ENCODE results near the gene CMTM1.

The CMTM1 gene, protein sequence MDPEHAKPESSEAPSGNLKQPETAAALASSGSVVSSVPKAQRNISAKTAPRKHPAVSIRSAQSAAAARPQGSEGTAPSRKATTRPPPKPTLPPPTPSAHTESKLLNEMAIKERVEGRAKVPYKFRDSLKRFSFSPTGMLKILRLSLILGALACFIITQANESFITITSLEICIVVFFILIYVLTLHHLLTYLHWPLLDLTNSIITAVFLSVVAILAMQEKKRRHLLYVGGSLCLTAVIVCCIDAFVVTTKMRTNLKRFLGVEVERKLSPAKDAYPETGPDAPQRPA

DNA sequence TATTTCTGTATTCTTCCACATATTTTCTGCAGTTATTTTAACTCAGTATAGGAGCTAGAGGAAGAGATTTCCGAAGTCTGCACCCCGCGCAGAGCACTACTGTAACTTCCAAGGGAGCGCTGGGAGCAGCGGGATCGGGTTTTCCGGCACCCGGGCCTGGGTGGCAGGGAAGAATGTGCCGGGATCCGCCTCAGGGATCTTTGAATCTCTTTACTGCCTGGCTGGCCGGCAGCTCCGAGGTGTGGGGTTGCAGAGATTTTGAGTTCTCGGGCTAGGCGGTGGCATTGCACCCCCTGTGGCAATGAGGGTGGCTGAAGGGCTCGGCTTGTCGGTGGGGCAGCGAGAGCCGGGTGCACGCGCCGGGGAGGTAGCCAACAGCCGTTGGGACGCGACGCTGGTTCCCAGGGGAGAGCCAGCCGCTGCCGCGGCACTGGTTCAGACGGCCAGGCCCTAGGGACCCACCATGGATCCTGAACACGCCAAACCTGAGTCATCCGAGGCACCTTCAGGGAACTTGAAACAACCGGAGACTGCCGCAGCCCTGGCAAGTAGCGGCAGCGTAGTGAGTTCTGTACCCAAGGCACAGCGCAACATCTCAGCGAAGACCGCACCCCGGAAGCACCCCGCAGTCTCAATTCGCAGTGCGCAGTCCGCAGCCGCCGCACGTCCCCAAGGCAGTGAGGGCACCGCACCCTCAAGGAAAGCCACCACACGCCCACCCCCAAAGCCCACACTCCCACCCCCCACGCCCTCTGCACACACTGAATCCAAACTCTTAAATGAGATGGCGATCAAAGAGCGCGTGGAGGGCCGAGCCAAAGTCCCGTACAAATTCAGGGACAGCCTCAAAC lies at the start of gene CMTM1:
TSS of gene CMTM1 (plus strand) at position 389 of the 851 bp plus-strand sequence. CDS start at position 464, 75 bp downstream.
- DNase-seq (ENCODE audit: low spot score), result no peak

DNA sequence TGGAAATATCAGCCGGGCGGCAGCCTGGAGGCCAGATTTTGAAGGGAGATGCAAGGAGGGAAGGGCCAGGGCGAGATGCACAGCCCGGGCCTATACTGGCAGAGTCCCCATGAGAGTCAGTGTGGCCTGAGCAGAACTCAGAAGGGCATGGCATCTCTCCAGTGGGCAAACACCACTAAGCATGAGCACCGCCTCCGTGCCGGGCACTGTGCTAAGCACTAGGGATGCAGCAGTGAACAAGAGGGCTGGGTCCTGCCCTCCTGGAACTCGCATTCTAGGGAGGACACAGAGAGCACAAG lies 49.8 kb upstream of the CMTM1 start:
- no peak for DNase-seq (ENCODE audit: low spot score)

DNA sequence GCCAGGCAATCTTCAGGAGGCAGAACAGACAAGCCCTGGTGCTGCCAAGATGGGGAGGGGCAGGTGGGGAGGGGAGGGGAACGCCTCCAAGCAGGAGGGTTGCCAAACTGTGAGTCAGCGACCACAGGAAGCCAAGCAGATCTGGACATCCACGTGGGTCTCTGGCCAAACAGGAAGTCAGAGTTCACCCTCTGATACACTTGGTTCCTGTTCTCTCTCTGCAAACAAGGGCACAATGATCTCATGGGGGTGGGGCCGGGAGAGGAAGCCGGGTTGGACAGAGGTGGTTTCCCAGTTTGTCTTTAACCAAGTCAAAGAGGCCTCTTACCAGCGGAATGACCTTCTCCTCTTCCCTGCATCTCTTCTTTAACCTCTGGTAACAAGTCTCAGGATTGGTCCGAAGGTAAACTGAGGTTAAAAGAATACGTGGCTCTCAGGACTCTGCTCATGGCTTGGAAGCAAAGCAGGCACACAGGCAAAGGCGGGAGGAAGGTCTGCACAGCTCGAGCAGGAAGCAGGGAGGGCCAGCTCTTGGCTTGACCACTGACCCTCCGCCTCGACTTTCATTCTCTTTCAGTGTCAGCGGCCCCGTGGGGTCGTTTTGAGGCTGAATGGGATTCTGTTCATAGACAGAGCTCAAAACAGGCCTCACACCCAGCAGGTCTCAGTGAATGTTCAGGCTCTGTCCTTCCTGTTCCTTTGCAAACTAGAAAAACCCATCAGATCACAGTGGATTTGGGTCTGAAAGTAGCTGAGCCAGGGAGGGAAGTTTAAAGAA lies 49.2 kb upstream of the CMTM1 start:
- peak; percentile 100 for DNase-seq (ENCODE audit: low spot score)

DNA sequence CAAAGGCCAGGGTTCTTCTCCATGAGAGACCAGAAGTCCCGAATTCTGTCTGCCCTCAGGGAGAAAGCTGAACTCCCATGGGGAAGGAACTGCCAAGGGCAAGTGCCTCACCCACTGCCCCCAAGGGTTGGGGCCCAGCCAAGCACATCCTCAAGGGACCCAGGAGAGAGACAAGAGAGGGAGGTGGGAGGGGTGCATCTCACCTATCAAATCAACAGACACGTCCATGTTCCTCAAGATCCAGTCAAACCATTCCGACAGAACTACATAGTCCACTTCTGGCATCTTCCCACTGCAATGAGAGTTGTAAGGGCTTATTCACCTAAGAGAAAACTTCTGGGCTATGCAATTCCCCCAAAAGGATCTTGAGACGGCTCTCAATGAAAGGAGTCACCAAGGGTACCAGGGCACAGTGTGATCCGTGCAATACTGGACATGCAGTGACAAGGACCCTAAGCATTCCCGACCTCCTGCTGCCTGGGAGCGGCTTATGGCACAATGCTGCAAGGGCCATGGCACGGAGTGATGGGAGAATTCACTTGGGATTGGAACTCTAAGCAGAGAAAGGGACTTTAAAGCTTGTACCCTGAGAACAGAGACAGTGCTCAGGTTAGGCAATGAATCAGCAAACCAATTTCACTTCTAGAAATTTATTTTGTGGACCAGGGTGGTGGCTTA lies 48.5 kb upstream of the CMTM1 start:
- DNase-seq (ENCODE audit: low spot score), result no peak

DNA sequence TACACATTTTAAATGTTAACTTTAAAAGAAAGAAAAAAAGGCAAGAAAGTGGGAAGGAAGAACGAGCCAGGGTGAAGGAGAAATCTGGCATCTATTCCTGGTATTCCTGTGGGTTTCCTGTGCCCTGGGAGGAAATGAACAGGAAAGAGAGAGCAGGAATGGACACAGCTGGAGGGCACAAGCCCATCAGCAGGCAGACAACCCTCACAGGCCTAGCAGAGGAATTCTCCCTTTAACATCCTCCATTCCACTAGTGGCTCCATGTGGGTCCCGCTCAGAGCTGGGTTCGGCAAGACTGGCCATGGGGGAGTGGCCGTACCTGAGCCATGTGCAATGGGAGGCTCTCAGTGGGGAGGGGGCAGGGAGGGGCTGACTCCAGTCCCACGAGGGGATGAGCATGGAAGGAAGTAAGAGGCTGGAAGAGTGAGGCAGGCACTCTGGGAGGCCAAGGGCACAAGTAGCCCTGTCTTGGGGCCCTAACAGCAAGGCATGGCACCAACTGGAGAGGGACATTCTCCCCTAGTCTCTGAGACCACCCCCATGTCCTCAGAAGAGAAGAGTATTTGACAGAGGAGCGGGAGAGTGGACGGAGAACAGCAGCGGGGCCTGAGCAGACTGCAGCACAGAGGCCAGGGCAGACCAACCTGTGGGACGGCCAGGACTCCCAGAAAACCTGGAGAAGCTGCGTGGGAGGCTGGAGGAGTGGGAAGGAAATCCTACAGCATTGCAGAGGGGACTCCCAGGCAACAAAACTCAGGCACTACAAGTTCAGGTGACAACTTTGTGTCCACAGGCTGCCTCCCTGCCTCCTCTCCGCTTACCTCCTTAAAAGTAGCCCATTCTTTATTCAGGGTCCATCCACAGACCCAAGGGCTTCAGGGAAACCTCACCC lies 46.5 kb upstream of the CMTM1 start:
- no peak for DNase-seq (ENCODE audit: low spot score)

DNA sequence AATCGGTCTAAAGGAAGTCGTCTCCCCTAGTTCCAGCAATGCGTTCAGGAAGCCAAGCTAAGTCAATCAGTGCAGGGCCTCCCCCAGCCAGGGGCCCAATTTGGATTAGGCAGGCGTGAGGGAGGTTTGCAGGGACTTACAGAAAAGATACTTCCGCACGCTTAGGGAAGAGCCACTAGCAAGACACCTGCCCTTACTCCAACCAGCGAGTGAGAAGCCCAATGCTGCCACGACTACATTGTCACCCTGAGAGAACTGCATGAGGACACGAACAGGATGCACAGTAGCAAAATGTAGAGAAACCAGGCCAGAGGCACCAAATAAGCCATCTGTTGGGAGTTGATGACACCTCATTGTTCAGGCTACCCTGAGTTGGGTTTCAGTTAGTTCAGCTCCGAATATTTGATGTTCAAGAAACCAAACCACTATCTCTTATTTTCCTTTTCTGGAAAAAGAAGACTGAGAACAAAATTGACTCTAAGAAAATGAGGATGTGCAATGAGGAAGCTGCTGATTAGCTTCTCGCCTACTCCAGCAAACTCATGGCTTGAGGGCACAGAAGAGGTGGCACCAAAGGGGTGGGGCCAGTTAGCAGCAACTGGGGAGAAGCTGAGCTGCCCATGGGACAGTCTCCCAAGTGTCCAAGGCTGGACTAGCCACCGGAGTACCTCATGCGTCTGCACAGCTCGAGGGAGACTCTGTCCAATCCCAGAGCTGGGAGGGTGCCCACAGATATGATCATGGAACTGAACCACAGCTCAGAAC lies 45.7 kb upstream of the CMTM1 start:
- DNase-seq (ENCODE audit: low spot score), result no peak

DNA sequence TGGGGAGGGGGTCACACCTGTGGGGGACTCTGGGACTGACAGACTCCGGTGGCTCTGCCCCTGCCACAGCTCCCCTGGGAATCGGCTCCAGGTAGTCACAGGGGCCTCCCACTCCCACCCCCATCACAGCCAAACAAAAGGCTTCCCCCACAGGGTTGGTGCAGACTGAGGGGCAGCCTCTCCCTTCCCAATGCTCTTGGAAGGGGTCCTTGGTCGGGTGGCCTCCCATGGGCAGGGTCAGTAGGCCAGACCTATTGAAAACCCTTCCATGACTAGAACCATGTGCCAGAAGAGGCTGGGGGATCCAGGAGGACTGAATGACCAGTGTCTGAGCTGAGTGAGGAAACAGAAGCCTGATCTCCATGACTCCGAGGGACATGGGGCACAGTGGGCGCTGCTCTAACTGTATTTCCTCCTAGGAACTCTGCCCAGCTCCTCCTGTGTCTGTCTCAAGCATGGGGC lies 45.0 kb upstream of the CMTM1 start:
- no peak for DNase-seq (ENCODE audit: low spot score)

DNA sequence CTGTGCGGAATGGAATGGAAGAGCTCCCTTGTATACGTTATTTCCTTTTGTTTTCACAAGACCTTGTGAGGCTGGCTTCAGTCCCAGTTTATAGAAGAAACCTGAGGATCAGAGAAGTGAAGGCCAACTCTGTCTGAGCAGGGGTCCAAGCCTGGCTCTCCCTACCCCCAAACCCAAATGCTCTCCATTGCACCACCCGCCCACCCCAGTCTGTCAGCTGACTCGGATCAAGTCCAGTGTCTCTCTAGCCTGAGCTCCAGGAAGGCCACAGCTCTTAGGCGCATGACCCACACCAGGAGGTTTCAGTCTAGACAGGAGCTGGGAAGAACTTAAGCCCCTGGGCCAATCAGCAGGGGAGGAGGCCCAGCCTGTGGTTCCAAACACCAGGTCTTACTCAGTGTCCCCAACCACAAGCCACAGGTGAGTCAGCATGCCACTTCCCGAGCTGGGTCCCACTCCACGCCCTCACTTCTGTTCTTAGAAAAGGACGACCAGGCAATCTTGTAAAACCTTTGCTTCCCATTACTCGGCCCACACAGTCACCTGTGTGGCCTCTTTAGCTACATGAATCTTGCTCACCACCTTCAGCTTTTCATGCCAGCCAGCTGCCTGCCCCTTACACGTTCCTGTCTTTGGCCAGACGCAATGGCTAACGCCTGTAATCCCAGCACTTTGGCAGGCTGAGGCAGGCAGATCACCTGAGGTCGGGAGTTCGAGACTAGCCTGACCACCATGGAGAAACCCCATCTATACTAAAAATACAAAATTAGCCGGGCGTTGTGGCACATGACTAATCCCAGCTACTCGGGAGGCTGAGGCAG lies 44.1 kb upstream of the CMTM1 start:
- peak; percentile 100 for DNase-seq (ENCODE audit: low spot score)

DNA sequence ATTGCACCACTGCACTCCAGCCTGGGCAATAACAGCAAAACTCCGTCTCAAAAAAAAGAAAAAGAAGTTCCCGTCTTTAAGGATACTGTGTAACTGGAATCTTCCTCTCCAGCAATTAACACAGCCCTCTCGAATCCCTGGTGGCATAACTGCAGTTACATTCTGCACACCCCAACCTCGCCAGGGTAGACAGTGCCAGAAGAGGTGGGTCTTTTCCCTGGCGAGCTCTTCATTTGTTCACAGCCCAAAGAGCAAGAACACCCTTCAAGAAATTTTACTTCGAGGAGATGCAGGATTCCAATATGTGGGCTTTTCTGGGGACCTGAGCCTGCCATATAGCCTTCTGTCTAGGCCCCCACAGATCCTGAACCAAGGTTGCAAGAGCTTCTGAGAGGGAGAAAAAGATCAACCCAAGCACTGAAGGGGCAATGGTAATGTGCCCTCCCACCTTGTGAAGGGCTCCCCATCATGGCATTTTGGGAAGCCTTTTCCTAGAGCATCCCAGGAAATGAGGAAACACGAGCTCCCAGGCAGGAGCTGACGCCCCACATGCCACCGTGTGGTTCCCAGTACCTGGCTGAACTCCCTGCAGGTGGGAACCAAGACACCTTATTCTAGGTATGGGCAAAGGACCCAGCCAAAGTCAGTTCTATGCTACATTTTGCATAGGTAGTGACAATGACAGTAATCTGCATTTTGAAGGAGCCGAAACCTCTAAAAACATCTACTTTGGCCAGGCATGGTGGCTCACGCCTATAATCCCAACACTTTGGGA lies 43.2 kb upstream of the CMTM1 start:
- DNase-seq (ENCODE audit: low spot score), result no peak

DNA sequence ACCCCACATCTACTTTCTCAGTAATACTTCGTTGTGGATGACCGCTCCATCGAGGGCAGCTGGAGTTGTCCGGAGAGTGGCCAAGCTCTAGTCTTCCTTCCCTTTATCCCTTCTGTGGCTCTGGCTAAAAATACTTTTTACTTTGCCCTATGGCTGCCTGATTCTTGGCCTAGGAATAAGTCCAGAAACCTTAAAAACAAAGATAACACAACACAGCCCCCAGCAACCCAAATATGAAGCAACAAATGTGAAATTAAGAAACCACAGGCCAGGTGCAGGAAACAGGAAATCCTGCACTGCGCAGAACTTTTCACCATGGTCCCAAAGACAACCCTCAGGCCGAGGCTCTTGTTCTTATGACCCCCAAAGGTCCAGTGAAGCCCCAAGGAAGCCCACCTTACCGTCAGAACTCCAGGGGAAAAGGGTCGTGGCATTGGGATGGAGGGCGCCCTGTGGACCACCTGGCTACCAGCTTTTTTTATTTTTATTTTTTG lies 42.3 kb upstream of the CMTM1 start:
- DNase-seq (ENCODE audit: low spot score), result no peak

DNA sequence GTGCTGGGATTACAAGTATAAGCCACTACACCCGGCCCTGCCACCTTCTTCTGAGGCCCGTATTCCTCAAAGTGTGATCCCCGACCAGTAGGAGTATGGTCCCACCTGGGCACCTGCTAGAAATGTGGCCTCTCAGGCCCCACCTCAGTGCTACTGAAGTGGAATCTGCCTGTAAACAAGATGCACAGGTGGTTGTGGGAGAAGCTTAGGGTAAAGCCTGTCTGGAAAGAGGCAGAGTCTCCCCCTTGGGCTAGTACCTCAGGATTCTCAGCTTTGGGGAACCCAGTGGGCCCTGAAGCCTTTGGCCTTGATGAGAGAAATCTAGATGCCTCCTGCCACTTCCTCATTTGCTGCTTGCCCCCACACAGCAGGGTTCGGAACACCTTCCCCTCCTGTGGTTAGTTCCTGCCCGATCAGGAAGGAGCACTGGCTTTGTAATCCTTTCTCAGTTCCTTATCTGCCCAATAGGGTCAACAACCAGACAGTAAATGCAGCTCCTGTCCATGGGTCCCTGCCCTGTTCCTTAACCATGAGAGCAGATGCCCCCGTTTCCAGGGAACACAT lies 41.6 kb upstream of the CMTM1 start:
- no peak for DNase-seq (ENCODE audit: low spot score)

DNA sequence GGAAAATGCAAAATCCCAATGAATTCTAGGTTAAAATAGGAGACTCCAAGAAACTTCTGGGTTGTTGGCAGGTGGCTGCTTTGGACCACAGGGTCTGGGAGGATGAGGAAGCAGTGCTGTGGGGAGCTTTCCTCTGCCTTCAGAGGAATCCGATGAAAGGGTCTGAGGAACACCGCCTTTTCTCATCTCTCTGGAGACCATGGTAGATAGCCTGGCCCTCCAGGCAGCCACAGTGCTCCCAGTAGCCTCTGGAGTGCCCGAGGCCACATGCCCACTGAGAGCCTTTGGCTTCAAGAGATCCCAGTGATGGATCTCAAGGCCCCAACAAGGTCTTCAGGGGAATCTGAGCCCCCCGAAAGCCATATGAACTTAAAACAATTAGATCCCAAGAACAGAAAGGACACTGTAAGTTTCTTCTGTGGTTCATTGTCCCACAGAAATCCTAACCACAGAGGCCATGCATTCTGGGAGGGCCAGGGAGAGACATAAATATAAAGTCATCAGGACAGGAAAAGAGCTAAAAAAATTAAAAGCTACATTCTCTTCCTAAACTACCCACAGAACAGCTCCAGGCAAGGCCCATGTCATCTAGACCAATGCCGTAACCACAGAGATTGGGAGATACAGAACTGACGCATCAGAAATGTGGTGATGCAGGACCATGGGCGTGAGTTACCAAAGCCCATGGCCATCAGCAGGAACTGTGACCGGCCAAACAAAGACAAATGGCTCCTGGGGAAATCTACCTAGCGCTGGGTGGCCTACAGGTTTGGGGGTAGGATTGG lies 40.7 kb upstream of the CMTM1 start:
- no peak for DNase-seq (ENCODE audit: low spot score)

DNA sequence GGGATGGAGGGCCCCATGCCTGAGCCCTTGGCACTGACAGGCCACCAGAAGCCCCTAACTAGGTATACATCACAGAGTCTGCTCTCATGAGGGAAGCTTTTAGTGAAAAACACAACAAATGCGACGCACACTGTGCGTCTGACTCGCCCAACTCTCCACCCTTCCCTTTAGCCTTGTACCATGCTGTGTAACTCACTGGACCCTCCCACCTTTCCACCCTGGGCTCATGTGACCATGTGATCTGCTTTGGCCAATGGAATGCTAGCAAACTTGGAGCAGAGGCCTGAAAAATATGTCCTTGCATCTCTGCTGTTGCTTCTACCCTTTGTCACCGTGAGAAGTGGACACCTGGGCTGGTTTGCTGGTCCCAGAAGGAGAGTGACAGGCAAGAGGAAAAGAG lies 37.9 kb upstream of the CMTM1 start:
- DNase-seq (ENCODE audit: low spot score), result no peak

DNA sequence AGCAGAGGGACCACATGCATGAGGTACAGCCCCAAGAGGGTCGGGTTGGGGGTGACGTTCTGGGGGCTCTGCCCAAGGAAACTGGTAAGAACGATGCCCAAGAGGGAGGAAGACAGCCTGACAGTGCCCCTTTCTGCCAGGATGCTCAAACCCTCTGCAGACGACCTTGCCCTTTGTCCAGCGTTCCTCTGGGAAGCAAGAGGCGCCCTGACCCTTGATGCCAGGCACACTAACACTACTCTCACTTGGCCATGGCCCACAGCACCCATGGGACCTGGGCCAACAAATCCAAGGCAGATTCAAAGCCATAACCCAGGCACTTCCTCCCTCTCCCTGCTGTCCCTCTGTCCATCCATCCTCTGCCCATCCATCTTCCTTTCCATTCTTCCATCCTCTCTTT lies 36.8 kb upstream of the CMTM1 start:
- no peak for DNase-seq (ENCODE audit: low spot score)

DNA sequence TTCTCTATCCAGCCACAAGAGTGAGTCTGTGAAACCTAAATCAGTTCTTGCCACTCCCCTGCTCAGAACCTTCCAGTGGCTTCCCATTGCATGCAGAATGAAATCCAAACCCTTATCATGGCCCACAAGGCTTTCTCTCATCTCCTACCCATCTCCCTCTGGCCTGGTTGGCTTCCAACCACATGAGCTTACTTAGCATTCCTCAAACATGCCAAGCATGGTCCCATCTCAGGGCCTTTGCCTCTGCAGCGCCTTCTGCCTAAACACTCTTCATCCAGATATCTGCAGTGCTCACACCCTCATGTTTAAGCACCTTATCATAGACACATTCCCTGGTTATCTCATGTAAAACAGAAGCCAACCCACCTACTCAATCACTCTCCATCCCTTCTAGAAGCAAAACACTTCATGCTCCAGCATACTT lies 31.9 kb upstream of the CMTM1 start:
- DNase-seq (ENCODE audit: low spot score), result no peak

DNA sequence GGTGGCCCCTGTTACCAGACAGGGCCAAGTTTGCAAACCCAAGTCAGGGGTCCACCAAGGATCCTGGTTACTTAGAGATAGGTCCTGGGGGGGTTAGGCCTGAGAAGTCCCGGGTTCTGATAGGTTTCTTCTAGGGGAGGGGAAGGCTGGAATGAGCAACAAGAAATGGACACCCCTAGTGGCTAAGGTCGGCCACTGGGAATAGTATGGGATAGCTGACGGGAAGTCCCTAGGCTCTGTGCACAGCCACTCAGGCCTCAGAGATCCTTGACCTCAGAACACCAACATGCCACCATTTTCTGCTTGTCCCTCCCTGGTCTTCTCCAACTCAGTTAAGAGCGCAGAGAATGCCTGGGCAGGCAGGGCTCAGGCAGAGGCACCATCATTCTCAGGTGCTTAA lies 29.7 kb upstream of the CMTM1 start:
- no peak for DNase-seq (ENCODE audit: low spot score)

DNA sequence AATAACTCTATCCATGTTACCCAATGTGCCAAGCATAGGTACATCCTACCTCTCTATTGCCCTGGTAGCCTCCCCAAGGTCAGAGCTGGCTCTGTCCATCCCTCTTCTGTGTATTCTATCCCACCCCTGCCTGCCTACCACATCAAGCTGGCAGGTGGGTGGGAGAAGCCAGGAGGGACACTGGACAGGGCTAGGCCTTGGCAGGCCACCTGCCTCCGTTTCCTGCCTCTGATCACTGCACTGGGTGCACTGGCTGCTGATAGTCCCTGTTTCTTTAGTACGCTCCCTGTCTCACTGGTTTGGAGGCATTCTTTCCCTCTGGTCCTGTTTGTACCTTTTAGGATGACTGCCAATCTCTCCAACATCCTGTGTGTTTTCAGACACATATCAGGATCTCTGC lies 29.0 kb upstream of the CMTM1 start:
- no peak for DNase-seq (ENCODE audit: low spot score)
